RWPE1 (cell line): Measurements from ENCODE around the gene ADIPOR1.

Experiments used
- CTCF ChIA-PET: fragments of 350-600 bp; sonication (Branson Sonifier 250); formaldehyde crosslinking; extraction: SDS; loops from one replicate; lab custom pipeline; 2021; lab: Yijun Ruan, JAX
- POLR2A ChIA-PET: fragments of 400-600 bp; formaldehyde crosslinking; extraction: SDS; loops from one replicate; lab custom pipeline; 2020; ENCODE audit warnings: antibody characterized with exemption; ENCODE audit not compliant: low non-redundant PET; lab: Yijun Ruan, JAX
- DNase-seq: peaks from one replicate; pipeline ENCODE4 v3.0.0; 2012; ENCODE audit warnings: low spot score
- H3K27ac ChIP-seq: fragments of 450-650 bp; 2 replicates; pipeline ENCODE4 v1.5.1; 2017
- CTCF ChIP-seq: fragments of 450-650 bp; conservative IDR thresholded peaks from 2 replicates; pipeline ENCODE4 v1.5.1; 2017; ENCODE audit warnings: low read depth, mild to moderate bottlenecking

ADIPOR1 gene

GRCh38 chr1:202974856-202975255 is 16.7 kb upstream of the ADIPOR1 start:
- CTCF ChIA-PET, result interaction anchor here (1.5 kb wide), 1 partner anchor 25 kb away, joined by 5 read pairs; no protein-coding TSS in a partner anchor
- POLR2A ChIA-PET, result no interaction called here
- no peak for TF ChIP-seq CTCF
- no peak overlapping the region for H3K27ac ChIP-seq
- no peak for DNase-seq

- ChIA-PET CTCF (interaction anchor here (0.6 kb wide), 1 partner anchor 68 kb away, joined by 4 read pairs; no protein-coding TSS in a partner anchor), POLR2A (interaction anchor here (0.6 kb wide), 1 partner anchor 35 kb away, joined by 3 read pairs; the partner anchor contains the start of gene TMEM183A)
- TF ChIP-seq CTCF, result no peak
- no peak overlapping the region for H3K27ac ChIP-seq
- no peak for DNase-seq
Observed at GRCh38 chr1:202972046-202972445, 13.9 kb upstream of the ADIPOR1 start.

GRCh38 chr1:202968895-202969295 is 10.8 kb upstream of the ADIPOR1 start:
- H3K27ac ChIP-seq, result no peak overlapping the region
- DNase-seq, result peak; percentile 77
- ChIA-PET CTCF (interaction anchor here (1.0 kb wide), 1 partner anchor 10 kb away, joined by 5 read pairs; no protein-coding TSS in a partner anchor), POLR2A (no interaction called here)
- TF ChIP-seq CTCF, result peak; percentile 58

- TF ChIP-seq CTCF, result no peak
- no peak overlapping the region for H3K27ac ChIP-seq
- ChIA-PET POLR2A (no interaction called here), CTCF (interaction anchor here (0.6 to 1.1 kb wide), 5 partner anchors 10 to 739 kb away, joined by 3 to 7 read pairs (median 4); no protein-coding TSS in a partner anchor)
- no peak for DNase-seq
Observed at GRCh38 chr1:202968351-202968750, 10.2 kb upstream of the ADIPOR1 start.

- H3K27ac ChIP-seq, result peak overlapping the region; percentile 81
- no peak for TF ChIP-seq CTCF
- CTCF ChIA-PET, result interaction anchor here (0.6 to 1.1 kb wide), 5 partner anchors 11 to 738 kb away, joined by 3 to 7 read pairs (median 4); no protein-coding TSS in a partner anchor
- POLR2A ChIA-PET, result no interaction called here
- DNase-seq, result no peak
Observed at GRCh38 chr1:202967684-202968281, 9.7 kb upstream of the ADIPOR1 start.

GRCh38 chr1:202966006-202966898 is 8.1 kb upstream of the ADIPOR1 start:
- no peak for TF ChIP-seq CTCF
- DNase-seq, result no peak
- peak overlapping the region; percentile 81 for H3K27ac ChIP-seq
- POLR2A ChIA-PET, result no interaction called here
- CTCF ChIA-PET, result interaction anchor here (0.5 to 0.9 kb wide), 7 partner anchors 18 to 106 kb away, joined by 3 to 5 read pairs (median 4); partner anchors contain the start of gene KLHL12
